ENCODE measurements around the gene SLC22A15. TPM values are rescaled to one million over a fixed set of nuclear protein-coding genes. Genes with fewer than 3 reads are reported as not detected.
A peak's percentile ranks its signal among the peaks of the same experiment; 100 is the strongest.
"Not testable (repeated sequence)": the region's sequence is repeated elsewhere in the genome, so short reads cannot be mapped to it uniquely, and the experiment has no call there.

The SLC22A15 gene
- polyA plus RNA-seq, 6 donors from 2014 or later = 0.13 to 0.53 (median 0.25) TPM; not detected in 2

GRCh38 chr1:115989699-115990098 is 13.4 kb downstream of the SLC22A15 start:
- H3K27me3 Mint-ChIP-seq = peaks cover 0 to 10% (median 6%) of the 10 kb centered on the region in 3 donors
- no peak overlapping the region for H3K27ac Mint-ChIP-seq
- ATAC-seq (ENCODE audit: low read depth in 2 of 2) = no peak
- no peak for DNase-seq
- H3K36me3 Mint-ChIP-seq = peaks cover 0 to 6% of the 10 kb centered on the region in 2 donors
- H3K9me3 Mint-ChIP-seq = no peaks in the 10 kb centered on the region
- H3K4me1 Mint-ChIP-seq = no peaks in the 10 kb centered on the region
- no peak overlapping the region for H3K4me3 Mint-ChIP-seq

GRCh38 chr1:115991909-115992308 is 15.6 kb downstream of the SLC22A15 start:
- ATAC-seq (ENCODE audit: low read depth in 2 of 2) (no peak), DNase-seq (no peak)
- Mint-ChIP-seq H3K27me3 (peaks cover 0 to 6% (median 2%) of the 10 kb centered on the region in 3 donors), H3K36me3 (peaks cover 2 to 3% of the 10 kb centered on the region in 2 donors), H3K4me3 (no peak overlapping the region), H3K4me1 (no peaks in the 10 kb centered on the region), H3K9me3 (peaks cover 0 to 3% (median 0%) of the 10 kb centered on the region in 7 donors), H3K27ac (peak overlapping the region in 1 of 6 donors; percentile 42)

GRCh38 chr1:115997921-115998320 is 21.6 kb downstream of the SLC22A15 start:
- Mint-ChIP-seq H3K36me3 (peaks cover 33 to 41% of the 10 kb centered on the region in 2 donors), H3K9me3 (peaks cover 16 to 42% (median 28%) of the 10 kb centered on the region in 7 donors)
- H3K4me3 Mint-ChIP-seq; H3K4me1 Mint-ChIP-seq; H3K27ac Mint-ChIP-seq; ATAC-seq (ENCODE audit: low read depth in 2 of 2); DNase-seq; H3K27me3 Mint-ChIP-seq: not testable (repeated sequence)

GRCh38 chr1:116001739-116002487 is 25.6 kb downstream of the SLC22A15 start:
- H3K36me3 Mint-ChIP-seq = peaks cover 39 to 41% of the 10 kb centered on the region in 2 donors
- no peak overlapping the region for H3K4me3 Mint-ChIP-seq
- peaks cover 9 to 22% (median 16%) of the 10 kb centered on the region in 3 donors for H3K4me1 Mint-ChIP-seq
- H3K27ac Mint-ChIP-seq = no peak overlapping the region
- DNase-seq = no peak
- ATAC-seq (ENCODE audit: low read depth in 2 of 2) = no peak
- H3K9me3 Mint-ChIP-seq = peaks cover 16 to 40% (median 33%) of the 10 kb centered on the region in 7 donors
- H3K27me3 Mint-ChIP-seq = no peaks in the 10 kb centered on the region

- H3K36me3 Mint-ChIP-seq = peaks cover 29 to 32% of the 10 kb centered on the region in 2 donors
- no peak overlapping the region for H3K27ac Mint-ChIP-seq
- ATAC-seq (ENCODE audit: low read depth in 2 of 2) (no peak), DNase-seq (no peak)
- peaks cover 9 to 31% (median 27%) of the 10 kb centered on the region in 7 donors for H3K9me3 Mint-ChIP-seq
- no peak overlapping the region for H3K4me3 Mint-ChIP-seq
- H3K4me1 Mint-ChIP-seq = peaks cover 9 to 22% (median 17%) of the 10 kb centered on the region in 3 donors
- no peaks in the 10 kb centered on the region for H3K27me3 Mint-ChIP-seq
Measured at GRCh38 chr1:116002781-116003420, 26.6 kb downstream of the SLC22A15 start.

GRCh38 chr1:116003823-116004222 is 27.5 kb downstream of the SLC22A15 start:
- Mint-ChIP-seq H3K9me3 (peaks cover 4 to 22% (median 18%) of the 10 kb centered on the region in 7 donors), H3K27ac (no peak overlapping the region), H3K4me1 (peaks cover 9 to 22% (median 17%) of the 10 kb centered on the region in 3 donors), H3K27me3 (no peaks in the 10 kb centered on the region), H3K4me3 (no peak overlapping the region), H3K36me3 (peaks cover 20 to 22% of the 10 kb centered on the region in 2 donors)
- ATAC-seq (ENCODE audit: low read depth in 2 of 2) (no peak), DNase-seq (no peak)

- DNase-seq = no peak
- peaks cover 9 to 22% (median 17%) of the 10 kb centered on the region in 3 donors for H3K4me1 Mint-ChIP-seq
- H3K27ac Mint-ChIP-seq = peak overlapping the region in 5 of 6 donors; percentile 42 to 93 (median 80)
- peaks cover 4 to 9% of the 10 kb centered on the region in 2 donors for H3K36me3 Mint-ChIP-seq
- H3K27me3 Mint-ChIP-seq = no peaks in the 10 kb centered on the region
- H3K9me3 Mint-ChIP-seq = peaks cover 0 to 8% (median 1%) of the 10 kb centered on the region in 7 donors
- H3K4me3 Mint-ChIP-seq = peak overlapping the region; percentile 13 to 89 (median 64)
- ATAC-seq (ENCODE audit: low read depth in 2 of 2) = peak; percentile 41 to 47
Measured at GRCh38 chr1:116006486-116006964, 30.2 kb downstream of the SLC22A15 start.

GRCh38 chr1:116008656-116009390 is 32.5 kb downstream of the SLC22A15 start:
- ATAC-seq (ENCODE audit: low read depth in 2 of 2) = no peak
- Mint-ChIP-seq H3K4me1 (peaks cover 6 to 14% (median 9%) of the 10 kb centered on the region in 3 donors), H3K4me3 (no peak overlapping the region), H3K27me3 (peaks cover 0 to 7% (median 0%) of the 10 kb centered on the region in 3 donors), H3K36me3 (peaks cover 0 to 4% of the 10 kb centered on the region in 2 donors), H3K9me3 (peaks cover 0 to 4% (median 0%) of the 10 kb centered on the region in 7 donors), H3K27ac (no peak overlapping the region)
- DNase-seq = no peak

- H3K27me3 Mint-ChIP-seq = peaks cover 0 to 7% (median 4%) of the 10 kb centered on the region in 3 donors
- DNase-seq (no peak), ATAC-seq (ENCODE audit: low read depth in 2 of 2) (no peak)
- no peak overlapping the region for H3K27ac Mint-ChIP-seq
- H3K4me1 Mint-ChIP-seq = no peaks in the 10 kb centered on the region
- no peaks in the 10 kb centered on the region for H3K9me3 Mint-ChIP-seq
- no peaks in the 10 kb centered on the region for H3K36me3 Mint-ChIP-seq
- no peak overlapping the region for H3K4me3 Mint-ChIP-seq
Measured at GRCh38 chr1:116012716-116013115, 36.4 kb downstream of the SLC22A15 start.

GRCh38 chr1:116015679-116016078 is 39.4 kb downstream of the SLC22A15 start:
- no peaks in the 10 kb centered on the region for H3K9me3 Mint-ChIP-seq
- no peak overlapping the region for H3K4me3 Mint-ChIP-seq
- H3K36me3 Mint-ChIP-seq = no peaks in the 10 kb centered on the region
- H3K27me3 Mint-ChIP-seq = peaks cover 0 to 7% (median 7%) of the 10 kb centered on the region in 3 donors
- H3K27ac Mint-ChIP-seq = no peak overlapping the region
- H3K4me1 Mint-ChIP-seq = no peaks in the 10 kb centered on the region
- DNase-seq (no peak), ATAC-seq (ENCODE audit: low read depth in 2 of 2) (no peak)

- ATAC-seq (ENCODE audit: low read depth in 2 of 2) (no peak), DNase-seq (no peak)
- no peak overlapping the region for H3K4me3 Mint-ChIP-seq
- no peaks in the 10 kb centered on the region for H3K4me1 Mint-ChIP-seq
- peaks cover 0 to 8% (median 4%) of the 10 kb centered on the region in 3 donors for H3K27me3 Mint-ChIP-seq
- no peaks in the 10 kb centered on the region for H3K36me3 Mint-ChIP-seq
- H3K27ac Mint-ChIP-seq = no peak overlapping the region
- H3K9me3 Mint-ChIP-seq = no peaks in the 10 kb centered on the region
Measured at GRCh38 chr1:116018007-116018406, 41.7 kb downstream of the SLC22A15 start.

- H3K4me3 Mint-ChIP-seq = no peak overlapping the region
- H3K27me3 Mint-ChIP-seq = peaks cover 0 to 8% (median 0%) of the 10 kb centered on the region in 3 donors
- H3K4me1 Mint-ChIP-seq = no peaks in the 10 kb centered on the region
- ATAC-seq (ENCODE audit: low read depth in 2 of 2) (no peak), DNase-seq (no peak)
- H3K36me3 Mint-ChIP-seq = no peaks in the 10 kb centered on the region
- no peaks in the 10 kb centered on the region for H3K9me3 Mint-ChIP-seq
- H3K27ac Mint-ChIP-seq = no peak overlapping the region
Measured at GRCh38 chr1:116019653-116020253, 43.4 kb downstream of the SLC22A15 start.

All from naive B cell (primary cell).